ENCODE data around the gene OSBPL5.

OSBPL5 gene

DNA sequence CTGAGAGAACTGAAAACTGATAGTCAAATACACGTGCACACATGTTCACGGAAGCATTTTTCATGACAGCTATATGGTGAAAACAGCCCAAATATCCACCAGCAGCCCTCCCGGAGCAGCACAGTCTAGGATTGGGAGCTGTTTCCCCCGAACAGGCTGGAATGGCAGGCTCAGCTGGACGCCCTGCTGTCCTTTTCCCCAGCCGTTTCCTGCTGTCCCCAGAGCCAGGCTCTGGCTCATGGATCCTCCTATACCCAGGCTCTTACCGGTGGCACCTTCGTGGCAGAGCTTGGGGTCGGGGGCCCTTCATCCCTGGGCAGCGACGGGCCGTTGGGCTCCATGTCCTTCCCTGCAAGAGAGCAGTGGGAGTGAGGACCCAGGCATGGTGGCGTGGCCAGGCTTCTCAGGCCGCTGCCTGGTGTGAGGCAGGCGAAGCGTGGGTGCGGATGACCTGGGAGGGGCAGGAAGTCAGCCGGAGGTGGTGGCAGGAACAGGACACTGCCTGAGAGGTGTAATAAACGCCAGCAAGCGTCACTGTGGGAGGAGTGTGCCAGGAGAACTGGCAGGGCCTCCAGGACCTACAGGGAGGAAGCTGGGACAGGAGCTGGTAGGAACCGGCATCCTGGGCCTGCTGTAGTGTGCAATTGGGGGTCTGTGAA is 38.8 kb downstream of the OSBPL5 start:
- TF ChIP-seq, protein P1, sequence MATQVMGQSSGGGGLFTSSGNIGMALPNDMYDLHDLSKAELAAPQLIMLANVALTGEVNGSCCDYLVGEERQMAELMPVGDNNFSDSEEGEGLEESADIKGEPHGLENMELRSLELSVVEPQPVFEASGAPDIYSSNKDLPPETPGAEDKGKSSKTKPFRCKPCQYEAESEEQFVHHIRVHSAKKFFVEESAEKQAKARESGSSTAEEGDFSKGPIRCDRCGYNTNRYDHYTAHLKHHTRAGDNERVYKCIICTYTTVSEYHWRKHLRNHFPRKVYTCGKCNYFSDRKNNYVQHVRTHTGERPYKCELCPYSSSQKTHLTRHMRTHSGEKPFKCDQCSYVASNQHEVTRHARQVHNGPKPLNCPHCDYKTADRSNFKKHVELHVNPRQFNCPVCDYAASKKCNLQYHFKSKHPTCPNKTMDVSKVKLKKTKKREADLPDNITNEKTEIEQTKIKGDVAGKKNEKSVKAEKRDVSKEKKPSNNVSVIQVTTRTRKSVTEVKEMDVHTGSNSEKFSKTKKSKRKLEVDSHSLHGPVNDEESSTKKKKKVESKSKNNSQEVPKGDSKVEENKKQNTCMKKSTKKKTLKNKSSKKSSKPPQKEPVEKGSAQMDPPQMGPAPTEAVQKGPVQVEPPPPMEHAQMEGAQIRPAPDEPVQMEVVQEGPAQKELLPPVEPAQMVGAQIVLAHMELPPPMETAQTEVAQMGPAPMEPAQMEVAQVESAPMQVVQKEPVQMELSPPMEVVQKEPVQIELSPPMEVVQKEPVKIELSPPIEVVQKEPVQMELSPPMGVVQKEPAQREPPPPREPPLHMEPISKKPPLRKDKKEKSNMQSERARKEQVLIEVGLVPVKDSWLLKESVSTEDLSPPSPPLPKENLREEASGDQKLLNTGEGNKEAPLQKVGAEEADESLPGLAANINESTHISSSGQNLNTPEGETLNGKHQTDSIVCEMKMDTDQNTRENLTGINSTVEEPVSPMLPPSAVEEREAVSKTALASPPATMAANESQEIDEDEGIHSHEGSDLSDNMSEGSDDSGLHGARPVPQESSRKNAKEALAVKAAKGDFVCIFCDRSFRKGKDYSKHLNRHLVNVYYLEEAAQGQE (IDR thresholded peaks at IDR 0.05; ENCODE audit: insufficient read depth in 1 of 2, low read depth in 2 of 2, low read length in 2 of 2): no peak
- TF ChIP-seq FOXP2 (optimal IDR thresholded peaks at IDR 0.05; ENCODE audit: borderline replicate concordance, extremely low read depth, extremely low read length, insufficient read depth) (no peak), TAF1 (IDR thresholded peaks at IDR 0.05; ENCODE audit: borderline replicate concordance, insufficient read depth, low read length) (no peak), SIN3A (IDR thresholded peaks at IDR 0.05; ENCODE audit: borderline replicate concordance, insufficient read depth, low read length) (no peak), POLR2AphosphoS5 (IDR thresholded peaks at IDR 0.05; ENCODE audit: low read depth, low read length) (no peak)

DNA sequence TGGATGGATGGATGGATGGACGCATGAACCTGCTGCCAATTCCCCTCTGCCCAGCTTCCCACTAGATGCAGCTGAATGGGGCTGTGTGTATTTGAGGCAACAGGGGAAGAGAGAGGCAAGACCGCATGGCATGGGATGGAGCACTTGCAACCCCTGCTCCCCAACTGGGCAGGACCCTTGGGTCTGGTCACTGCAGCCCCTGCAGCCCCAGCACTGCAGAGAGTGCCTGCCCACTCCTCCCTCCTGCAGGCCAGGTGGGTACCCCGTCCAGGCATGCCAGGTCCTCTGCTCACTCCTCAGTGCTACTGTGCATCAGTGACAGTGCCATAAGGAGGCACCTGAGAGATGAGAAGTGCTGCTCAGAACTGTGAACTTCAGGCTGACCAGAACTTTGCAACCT is 40.3 kb downstream of the OSBPL5 start:
- no peak for TF ChIP-seq SIN3A (IDR thresholded peaks at IDR 0.05; ENCODE audit: borderline replicate concordance, insufficient read depth, low read length)
- TF ChIP-seq, protein P1 (IDR thresholded peaks at IDR 0.05; ENCODE audit: insufficient read depth in 1 of 2, low read depth in 2 of 2, low read length in 2 of 2): no peak
- TF ChIP-seq TAF1 (IDR thresholded peaks at IDR 0.05; ENCODE audit: borderline replicate concordance, insufficient read depth, low read length): no peak
- no peak for TF ChIP-seq POLR2AphosphoS5 (IDR thresholded peaks at IDR 0.05; ENCODE audit: low read depth, low read length)

DNA sequence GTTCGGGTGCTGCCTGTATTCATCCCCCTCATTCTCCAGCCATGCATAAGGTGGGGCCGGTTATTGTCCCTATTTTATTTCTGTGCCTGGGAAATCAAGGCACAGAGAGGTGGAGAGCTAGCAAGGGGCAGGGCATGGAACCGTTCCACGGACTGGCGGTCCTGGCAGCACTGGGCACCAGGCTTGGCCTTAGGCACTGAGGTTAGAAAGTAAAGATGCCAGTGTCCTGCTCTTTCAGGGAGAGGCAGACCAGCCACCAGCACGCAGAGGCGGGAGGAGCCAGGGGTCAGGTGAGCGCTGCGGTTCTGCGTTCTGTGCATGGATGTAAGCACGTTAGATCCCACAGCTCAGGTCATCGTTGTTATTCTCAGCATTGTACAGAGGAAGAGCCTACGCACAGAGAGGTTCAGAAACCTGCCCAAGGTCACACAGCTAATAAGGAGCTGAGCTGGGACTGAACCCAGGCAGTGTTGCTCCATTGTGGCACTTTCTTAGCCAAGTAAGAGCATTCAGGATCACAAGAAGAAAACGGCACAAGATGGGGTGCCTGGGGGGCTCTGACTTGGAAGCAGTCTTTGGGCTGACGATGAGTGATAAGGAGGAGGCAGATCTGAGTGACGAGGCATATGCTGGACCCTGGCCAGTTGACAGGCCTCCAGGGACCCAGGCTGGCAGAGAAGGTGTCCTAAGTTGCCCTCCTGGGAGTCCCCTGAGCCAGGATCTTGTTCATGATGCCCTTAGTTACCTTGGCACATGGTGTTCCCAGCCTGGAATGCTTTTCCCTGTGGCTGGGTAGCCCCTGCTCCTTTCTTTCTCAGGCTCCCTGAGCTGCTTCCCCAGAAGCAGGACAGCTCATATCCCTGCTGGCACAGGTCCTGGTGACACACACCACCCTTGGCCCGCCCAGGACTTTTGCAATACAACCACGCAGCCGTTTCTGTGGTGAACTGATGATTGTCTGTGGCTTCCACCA is 41.1 kb downstream of the OSBPL5 start:
- TF ChIP-seq FOXP2 (optimal IDR thresholded peaks at IDR 0.05; ENCODE audit: borderline replicate concordance, extremely low read depth, extremely low read length, insufficient read depth) (no peak), SIN3A (IDR thresholded peaks at IDR 0.05; ENCODE audit: borderline replicate concordance, insufficient read depth, low read length) (no peak), TAF1 (IDR thresholded peaks at IDR 0.05; ENCODE audit: borderline replicate concordance, insufficient read depth, low read length) (no peak), POLR2AphosphoS5 (IDR thresholded peaks at IDR 0.05; ENCODE audit: low read depth, low read length) (no peak)
- TF ChIP-seq, protein P1 (IDR thresholded peaks at IDR 0.05; ENCODE audit: insufficient read depth in 1 of 2, low read depth in 2 of 2, low read length in 2 of 2): no peak

DNA sequence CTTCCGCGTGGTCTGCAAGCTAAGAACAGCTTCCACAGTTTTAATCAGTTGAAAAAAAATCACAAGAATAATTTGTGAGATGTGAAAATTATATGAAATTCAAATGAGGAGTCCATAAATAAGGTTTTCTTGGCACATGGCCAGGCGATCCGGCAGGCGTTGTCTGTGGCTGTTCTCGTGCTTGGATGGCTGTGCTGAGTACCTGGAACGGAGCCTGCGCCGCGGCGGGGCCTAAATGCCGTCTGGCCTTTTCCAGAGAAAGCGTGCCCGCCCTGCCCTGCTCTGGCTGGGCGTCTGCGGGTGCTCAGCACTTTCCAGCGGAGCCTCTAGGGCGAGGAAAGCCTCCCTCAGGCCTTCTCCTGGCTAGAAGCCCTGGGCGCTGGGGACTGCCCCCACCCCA is 41.8 kb downstream of the OSBPL5 start:
- no peak for TF ChIP-seq FOXP2 (optimal IDR thresholded peaks at IDR 0.05; ENCODE audit: borderline replicate concordance, extremely low read depth, extremely low read length, insufficient read depth)
- TF ChIP-seq SIN3A (IDR thresholded peaks at IDR 0.05; ENCODE audit: borderline replicate concordance, insufficient read depth, low read length): no peak
- TF ChIP-seq, protein P1 (IDR thresholded peaks at IDR 0.05; ENCODE audit: insufficient read depth in 1 of 2, low read depth in 2 of 2, low read length in 2 of 2): no peak
- no peak for TF ChIP-seq TAF1 (IDR thresholded peaks at IDR 0.05; ENCODE audit: borderline replicate concordance, insufficient read depth, low read length)
- TF ChIP-seq POLR2AphosphoS5 (IDR thresholded peaks at IDR 0.05; ENCODE audit: low read depth, low read length): no peak

All from PFSK-1 (cell line).